Measurements from ENCODE around the gene AMOT. TPM values are rescaled to one million over a fixed set of nuclear protein-coding genes. Genes with fewer than 3 reads are reported as not detected.

Gene AMOT
- total RNA-seq, 1 experiment from 2014 or later = 0.09 TPM

DNA sequence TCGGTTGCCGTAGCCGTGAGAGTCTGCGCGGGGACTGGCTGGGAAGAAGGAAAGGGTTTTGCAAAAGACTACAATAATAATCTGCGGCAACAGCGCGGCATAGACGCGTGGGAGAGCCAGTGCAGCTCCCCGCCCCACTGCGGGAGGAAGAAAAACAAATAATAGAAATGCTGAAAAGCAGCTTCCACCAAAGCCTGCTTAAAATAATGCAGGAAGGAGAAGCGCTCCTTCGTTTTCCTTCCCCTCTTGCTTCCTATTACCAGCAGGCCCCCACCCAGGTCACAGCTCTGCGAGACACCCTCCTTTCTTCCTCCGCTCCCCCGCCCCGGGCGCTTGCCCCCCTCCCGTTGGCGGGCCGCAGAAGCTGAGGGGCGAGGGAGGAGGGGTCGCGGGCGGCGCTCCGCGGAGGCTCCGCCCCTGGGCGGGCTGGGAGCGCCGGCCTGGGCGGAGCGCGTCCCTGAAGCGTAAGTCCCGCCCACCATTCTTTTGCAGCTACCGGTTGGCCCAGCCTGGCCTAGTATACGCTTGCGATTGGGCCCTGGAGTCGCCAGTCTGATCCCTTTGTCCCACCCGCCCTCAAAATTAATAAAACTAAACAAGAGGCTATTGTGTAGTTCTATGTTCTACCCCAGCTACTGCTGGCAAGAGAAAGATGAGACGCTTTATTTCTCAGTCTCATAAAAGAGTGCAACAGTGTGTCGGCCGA is 636 bp upstream of the AMOT start:
- Mint-ChIP-seq H3K27me3 (ENCODE audit: insufficient read depth, unreplicated experiment) (peaks cover 77% of the 10 kb centered on the region), H3K27ac (ENCODE audit: low read depth, unreplicated experiment) (no peak overlapping the region), H3K4me3 (ENCODE audit: unreplicated experiment) (no peak overlapping the region), H3K9me3 (ENCODE audit: unreplicated experiment) (no peaks in the 10 kb centered on the region), H3K4me1 (ENCODE audit: insufficient read depth, unreplicated experiment) (no peaks in the 10 kb centered on the region), H3K36me3 (ENCODE audit: insufficient read depth, unreplicated experiment) (no peaks in the 10 kb centered on the region)
- no peak for DNase-seq (ENCODE audit: unreplicated experiment)
- BruUV-seq (replicated peaks) = no TSS peak
- CTCF ChIA-PET = interaction anchor here (1.5 kb wide), 1 partner anchor 11 kb away, joined by 7 read pairs; no protein-coding TSS in a partner anchor
- POLR2A ChIA-PET = no interaction called here
- TF ChIP-seq CTCF (IDR thresholded peaks at IDR 0.05; ENCODE audit: unreplicated experiment) = no peak
- intact Hi-C loops (cut with micrococcal nuclease) = no loop called here

GRCh38 chrX:112839856-112840255 is 775 bp downstream of the AMOT start:
- intact Hi-C loops (cut with micrococcal nuclease) = no loop called here

DNA sequence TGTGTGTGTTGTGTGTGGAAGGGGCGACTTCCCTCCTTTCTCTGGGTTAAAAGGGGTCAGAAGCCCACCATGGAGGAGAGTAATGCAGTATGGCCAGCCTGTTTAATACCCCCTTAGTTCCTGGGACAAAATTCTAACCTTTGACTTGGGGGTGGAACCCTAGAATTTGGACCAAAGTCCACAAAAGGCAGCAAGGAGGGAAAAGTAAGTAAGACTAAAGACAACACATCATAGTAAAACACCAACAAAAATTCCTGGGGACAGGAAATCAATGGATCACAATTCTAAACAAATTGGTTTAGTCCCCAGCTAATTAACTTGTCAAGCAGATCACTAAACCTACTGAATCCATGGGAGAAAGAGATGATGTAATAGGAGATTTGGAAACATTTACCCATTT is 3.1 kb downstream of the AMOT start:
- Mint-ChIP-seq H3K27ac (ENCODE audit: low read depth, unreplicated experiment) (no peak overlapping the region), H3K27me3 (ENCODE audit: insufficient read depth, unreplicated experiment) (peaks cover 70% of the 10 kb centered on the region), H3K36me3 (ENCODE audit: insufficient read depth, unreplicated experiment) (no peaks in the 10 kb centered on the region), H3K9me3 (ENCODE audit: unreplicated experiment) (no peaks in the 10 kb centered on the region), H3K4me3 (ENCODE audit: unreplicated experiment) (no peak overlapping the region), H3K4me1 (ENCODE audit: insufficient read depth, unreplicated experiment) (no peaks in the 10 kb centered on the region)
- TF ChIP-seq CTCF (IDR thresholded peaks at IDR 0.05; ENCODE audit: unreplicated experiment) = no peak
- no TSS peak for BruUV-seq (replicated peaks)
- intact Hi-C loops (cut with micrococcal nuclease) = no loop called here
- no peak for DNase-seq (ENCODE audit: unreplicated experiment)
- ChIA-PET POLR2A (no interaction called here), CTCF (interaction anchor here (0.6 kb wide), 2 partner anchors 13 to 56 kb away, joined by 3 to 4 read pairs; no protein-coding TSS in a partner anchor)

More at GRCh38 chrX:112839856-112840255, 775 bp downstream of the AMOT start:
- Mint-ChIP-seq H3K36me3 (ENCODE audit: insufficient read depth, unreplicated experiment) (no peaks in the 10 kb centered on the region), H3K27ac (ENCODE audit: low read depth, unreplicated experiment) (no peak overlapping the region), H3K9me3 (ENCODE audit: unreplicated experiment) (no peaks in the 10 kb centered on the region), H3K4me1 (ENCODE audit: insufficient read depth, unreplicated experiment) (no peaks in the 10 kb centered on the region), H3K27me3 (ENCODE audit: insufficient read depth, unreplicated experiment) (peaks cover 69% of the 10 kb centered on the region), H3K4me3 (ENCODE audit: unreplicated experiment) (no peak overlapping the region)
- POLR2A ChIA-PET = no interaction called here
- CTCF ChIA-PET = no interaction called here
- DNase-seq (ENCODE audit: unreplicated experiment) = no peak
- TF ChIP-seq CTCF (IDR thresholded peaks at IDR 0.05; ENCODE audit: unreplicated experiment) = no peak
- no TSS peak for BruUV-seq (replicated peaks)

- no peak for TF ChIP-seq CTCF (IDR thresholded peaks at IDR 0.05; ENCODE audit: unreplicated experiment)
- POLR2A ChIA-PET = no interaction called here
- BruUV-seq (replicated peaks) = no TSS peak
- Mint-ChIP-seq H3K4me3 (ENCODE audit: unreplicated experiment) (no peak overlapping the region), H3K27ac (ENCODE audit: low read depth, unreplicated experiment) (no peak overlapping the region), H3K4me1 (ENCODE audit: insufficient read depth, unreplicated experiment) (no peaks in the 10 kb centered on the region), H3K27me3 (ENCODE audit: insufficient read depth, unreplicated experiment) (peaks cover 83% of the 10 kb centered on the region), H3K36me3 (ENCODE audit: insufficient read depth, unreplicated experiment) (no peaks in the 10 kb centered on the region), H3K9me3 (ENCODE audit: unreplicated experiment) (no peaks in the 10 kb centered on the region)
- intact Hi-C loops (cut with micrococcal nuclease) = no loop called here
- CTCF ChIA-PET = interaction anchor here (0.6 kb wide), 1 partner anchor 42 kb away, joined by 3 read pairs; no protein-coding TSS in a partner anchor
- DNase-seq (ENCODE audit: unreplicated experiment) = no peak
Observed at GRCh38 chrX:112835019-112835418, 5.6 kb downstream of the AMOT start.
